GM21360 (cell line): Measurements from ENCODE around the gene OR13J1.
"Not testable (repeated sequence)": the region's sequence is repeated elsewhere in the genome, so short reads cannot be mapped to it uniquely, and the experiment has no call there.

Experiments
- ATAC-seq: cut with Tn5 transposase; IDR thresholded peaks from one replicate; pipeline ENCODE4 v1.9.1; 2021; ENCODE audit warnings: mild to moderate bottlenecking, moderate library complexity; ENCODE audit not compliant: unreplicated experiment

The OR13J1 gene

GRCh38 chr9:35905051-35905781 lies 35.0 kb upstream of the OR13J1 start:
- no peak for ATAC-seq

GRCh38 chr9:35904338-35904737 lies 34.1 kb upstream of the OR13J1 start:
- no peak for ATAC-seq

- no peak for ATAC-seq
Observed at GRCh38 chr9:35903049-35903448, 32.8 kb upstream of the OR13J1 start.

GRCh38 chr9:35899021-35899420 lies 28.8 kb upstream of the OR13J1 start:
- ATAC-seq = no peak

GRCh38 chr9:35898337-35898736 lies 28.1 kb upstream of the OR13J1 start:
- ATAC-seq = no peak

- not testable (repeated sequence) for ATAC-seq
Observed at GRCh38 chr9:35897376-35898099, 27.3 kb upstream of the OR13J1 start.

GRCh38 chr9:35896570-35896969 lies 26.4 kb upstream of the OR13J1 start:
- no peak for ATAC-seq

- ATAC-seq = no peak
Observed at GRCh38 chr9:35892051-35892450, 21.9 kb upstream of the OR13J1 start.

GRCh38 chr9:35891646-35892045 lies 21.4 kb upstream of the OR13J1 start:
- no peak for ATAC-seq

- ATAC-seq = not testable (repeated sequence)
Observed at GRCh38 chr9:35884908-35885307, 14.7 kb upstream of the OR13J1 start.

GRCh38 chr9:35882996-35883395 lies 12.8 kb upstream of the OR13J1 start:
- no peak for ATAC-seq

- ATAC-seq = no peak
Observed at GRCh38 chr9:35882263-35882848, 12.2 kb upstream of the OR13J1 start.

GRCh38 chr9:35872505-35872904 lies 2.3 kb upstream of the OR13J1 start:
- ATAC-seq = no peak

- no peak for ATAC-seq
Observed at GRCh38 chr9:35871545-35871944, 1.3 kb upstream of the OR13J1 start.

- no peak for ATAC-seq
Observed at GRCh38 chr9:35869621-35870216, 482 bp downstream of the OR13J1 start.

GRCh38 chr9:35868933-35869332 lies 1.3 kb downstream of the OR13J1 start:
- no peak for ATAC-seq

- no peak for ATAC-seq
Observed at GRCh38 chr9:35867538-35867937, 2.7 kb downstream of the OR13J1 start.

- no peak for ATAC-seq
Observed at GRCh38 chr9:35864695-35865255, 5.4 kb downstream of the OR13J1 start.

- no peak for ATAC-seq
Observed at GRCh38 chr9:35863583-35863982, 6.6 kb downstream of the OR13J1 start.

GRCh38 chr9:35862328-35862727 lies 7.9 kb downstream of the OR13J1 start:
- no peak for ATAC-seq

GRCh38 chr9:35861161-35861897 lies 8.9 kb downstream of the OR13J1 start:
- no peak for ATAC-seq
